Dedifferentiated amniotic fluid mesenchymal stem cell (primary cell): ENCODE measurements around the gene TNFRSF6B.

Source experiments
- DNase-seq: peaks from one replicate; pipeline ENCODE4 v3.0.0-alpha.2; 2016; ENCODE audit errors: extremely low spot score

The TNFRSF6B gene

GRCh38 chr20:63736893-63737694 lies 40.6 kb downstream of the TNFRSF6B start:
- DNase-seq, result no peak

- DNase-seq, result no peak
Observed at GRCh38 chr20:63737695-63737944, 41.2 kb downstream of the TNFRSF6B start.

- DNase-seq, result no peak
Observed at GRCh38 chr20:63737945-63738686, 41.7 kb downstream of the TNFRSF6B start.

GRCh38 chr20:63738687-63739129 lies 42.3 kb downstream of the TNFRSF6B start:
- no peak for DNase-seq

- DNase-seq, result peak; percentile 55
Observed at GRCh38 chr20:63739130-63740069, 42.9 kb downstream of the TNFRSF6B start, which contains the start of gene SLC2A4RG. Gene SLC2A4RG, plus strand, starts transcription at chr20:63739776. Its CDS starts 137 bp downstream, at chr20:63739913.

GRCh38 chr20:63740070-63740626 lies 43.7 kb downstream of the TNFRSF6B start:
- DNase-seq, result no peak

- peak; percentile 77 for DNase-seq
Observed at GRCh38 chr20:63740627-63741353, 44.3 kb downstream of the TNFRSF6B start.

GRCh38 chr20:63741354-63741675 lies 44.9 kb downstream of the TNFRSF6B start:
- DNase-seq, result no peak

GRCh38 chr20:63741676-63742380 lies 45.4 kb downstream of the TNFRSF6B start:
- DNase-seq, result no peak

- DNase-seq, result no peak
Observed at GRCh38 chr20:63742381-63743024, 46.1 kb downstream of the TNFRSF6B start.

GRCh38 chr20:63743210-63743970 lies 46.9 kb downstream of the TNFRSF6B start:
- no peak for DNase-seq

DNA sequence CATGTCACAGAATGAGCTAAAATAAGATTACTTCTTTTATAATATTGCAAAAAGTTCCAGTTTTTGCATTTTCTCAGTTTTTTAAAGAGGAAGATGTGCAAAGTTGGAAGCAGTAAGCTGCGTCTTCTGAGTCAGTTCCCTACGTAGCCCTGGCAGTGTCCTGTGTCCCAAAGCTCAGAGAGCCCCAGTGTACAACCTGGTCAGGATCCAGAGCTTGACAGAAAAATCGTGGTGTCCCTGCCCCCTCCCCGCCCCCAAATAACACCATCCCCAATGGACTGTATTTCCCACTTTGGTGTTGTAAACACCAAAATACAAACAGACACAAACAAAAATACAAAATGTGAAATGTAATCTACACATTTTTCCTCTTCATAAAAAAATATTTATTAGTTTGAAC lies 47.7 kb downstream of the TNFRSF6B start:
- no peak for DNase-seq

- DNase-seq, result no peak
Observed at GRCh38 chr20:63744574-63745423, 48.3 kb downstream of the TNFRSF6B start.

DNA sequence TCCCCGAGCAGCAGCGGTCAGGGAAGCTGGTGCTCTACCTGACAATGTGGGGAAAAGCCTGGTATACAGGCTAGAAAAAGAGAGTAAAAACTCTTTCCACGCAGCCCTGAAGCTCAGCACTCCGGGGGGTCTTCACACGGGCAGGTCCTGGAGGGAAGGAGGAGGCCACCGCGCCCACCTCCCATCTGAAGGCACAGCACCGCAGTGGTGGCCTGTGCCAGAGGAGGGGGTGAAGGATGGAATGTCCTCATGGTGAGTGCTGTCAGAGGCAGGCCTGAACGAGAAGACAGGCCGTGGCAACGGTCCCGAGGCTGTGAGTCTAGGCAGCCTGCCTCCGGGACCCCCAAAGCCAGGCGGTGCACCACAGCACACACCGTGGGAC lies 49.0 kb downstream of the TNFRSF6B start:
- no peak for DNase-seq

DNA sequence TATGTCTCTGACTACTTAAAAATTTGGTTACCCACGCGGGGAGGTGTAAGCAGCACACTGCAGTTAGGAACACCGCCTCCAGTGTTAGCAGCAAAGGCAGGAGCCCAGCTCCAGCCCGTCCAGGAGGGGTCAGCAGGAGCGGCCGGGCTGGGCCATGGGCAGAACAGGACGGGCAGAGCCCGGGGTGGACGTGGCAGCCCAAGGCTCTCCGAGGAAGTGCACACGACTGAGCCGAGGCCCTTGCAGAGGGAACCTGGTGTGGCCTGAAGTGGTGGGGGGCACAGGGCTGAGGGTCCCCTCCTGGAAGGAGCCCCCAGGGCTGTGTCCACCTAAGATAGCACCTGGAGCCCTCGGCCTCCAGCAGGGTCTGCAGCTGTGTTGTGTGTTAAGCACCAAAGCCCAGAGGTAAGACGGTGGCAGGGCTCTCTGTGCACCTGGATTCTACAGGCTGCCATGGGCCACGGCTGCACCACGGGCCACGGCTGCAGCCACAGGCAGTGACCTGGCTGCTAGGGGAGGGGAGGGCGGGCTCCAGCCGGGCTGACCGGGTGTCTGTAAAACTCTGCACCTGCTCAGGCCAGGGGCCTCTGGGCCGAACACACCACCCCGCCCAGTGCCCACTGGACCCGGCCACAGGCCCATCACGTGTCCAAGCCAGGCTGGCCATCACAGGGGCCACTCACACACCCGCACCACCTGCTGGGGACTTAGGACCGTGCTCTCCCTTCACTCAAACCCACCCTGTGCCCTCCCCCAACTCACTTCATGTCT lies 49.7 kb downstream of the TNFRSF6B start:
- no peak for DNase-seq

DNA sequence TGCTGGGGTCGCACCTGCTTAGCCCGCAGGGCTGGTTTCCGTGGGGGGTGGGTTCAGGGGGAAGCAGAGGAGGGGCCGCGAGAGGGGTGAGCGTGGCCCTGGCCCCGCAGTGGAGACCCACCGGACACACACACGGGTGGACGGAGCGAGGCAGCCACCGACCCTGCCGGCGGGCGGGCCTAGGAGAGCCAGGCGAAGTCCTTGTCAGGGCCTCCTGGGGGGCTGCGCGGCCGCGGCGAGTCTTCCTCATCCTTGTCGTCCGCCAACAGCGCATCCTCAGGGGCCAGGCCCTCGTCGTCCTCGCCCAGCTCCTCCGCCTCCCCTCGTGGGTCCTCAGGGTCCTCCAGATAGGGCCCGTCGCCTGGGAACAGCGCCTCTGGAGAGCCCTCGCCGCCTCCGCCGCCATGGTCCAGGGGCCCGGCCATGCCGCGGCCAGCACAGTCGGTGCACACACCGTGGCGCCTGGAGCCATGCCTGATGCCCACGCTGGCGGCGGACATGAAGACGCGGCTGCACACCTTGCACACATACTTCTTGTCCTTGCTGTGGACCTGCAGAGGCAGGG lies 50.4 kb downstream of the TNFRSF6B start:
- no peak for DNase-seq

- no peak for DNase-seq
Observed at GRCh38 chr20:63747622-63748069, 51.2 kb downstream of the TNFRSF6B start.
